ENCODE data around the gene SVEP1. TPM values are rescaled to one million over a fixed set of nuclear protein-coding genes. Genes with fewer than 3 reads are reported as not detected.

Gene SVEP1
- total RNA-seq, 3 donors from 2014 or later: 0.03 to 0.05 (median 0.05) TPM

DNA sequence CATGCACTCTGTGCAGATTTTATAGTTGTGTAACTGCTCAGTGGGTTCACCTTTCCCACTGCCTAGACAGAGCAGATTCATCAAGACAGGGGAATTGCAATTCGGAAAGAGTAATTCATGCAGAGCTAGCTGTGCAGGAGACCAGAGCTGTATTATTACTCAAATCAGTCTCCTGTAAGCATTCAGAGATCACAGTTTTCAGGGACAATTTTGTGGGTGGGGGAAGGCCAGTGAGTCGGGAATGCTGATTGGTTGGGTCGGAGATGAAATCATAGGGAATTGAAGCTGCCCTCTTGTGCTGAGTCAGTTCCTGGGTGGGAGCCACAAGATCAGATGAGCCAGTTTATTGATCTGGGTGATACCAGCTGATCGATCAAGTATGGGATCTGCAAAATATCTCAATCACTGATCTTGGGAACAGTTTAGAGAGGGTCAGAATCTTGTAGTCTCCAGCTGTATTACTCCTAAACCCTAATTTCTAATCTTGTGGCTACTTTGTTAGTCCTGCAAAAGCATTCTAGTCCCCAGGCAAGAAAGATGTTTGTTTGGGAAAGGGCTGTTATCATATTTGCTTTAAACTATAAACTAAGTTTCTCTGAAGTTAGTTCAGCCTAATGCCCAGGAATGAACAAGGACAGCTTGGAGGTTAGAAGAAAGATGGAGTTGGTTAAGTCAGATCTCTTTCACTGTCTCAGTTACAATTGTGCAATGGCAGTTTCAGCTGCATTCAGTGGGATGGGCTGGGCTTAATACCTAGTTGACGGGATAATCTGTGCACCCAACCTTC lies 12.7 kb upstream of the SVEP1 start:
- ATAC-seq (no peak), DNase-seq (no peak)
- H3K4me3 Mint-ChIP-seq: no peak overlapping the region
- H3K36me3 Mint-ChIP-seq (ENCODE audit: insufficient read depth): no peaks in the 10 kb centered on the region
- H3K4me1 Mint-ChIP-seq (ENCODE audit: low read depth): no peaks in the 10 kb centered on the region
- peaks cover 16% of the 10 kb centered on the region for H3K9me3 Mint-ChIP-seq
- no peaks in the 10 kb centered on the region for H3K27me3 Mint-ChIP-seq (ENCODE audit: low read depth)

DNA sequence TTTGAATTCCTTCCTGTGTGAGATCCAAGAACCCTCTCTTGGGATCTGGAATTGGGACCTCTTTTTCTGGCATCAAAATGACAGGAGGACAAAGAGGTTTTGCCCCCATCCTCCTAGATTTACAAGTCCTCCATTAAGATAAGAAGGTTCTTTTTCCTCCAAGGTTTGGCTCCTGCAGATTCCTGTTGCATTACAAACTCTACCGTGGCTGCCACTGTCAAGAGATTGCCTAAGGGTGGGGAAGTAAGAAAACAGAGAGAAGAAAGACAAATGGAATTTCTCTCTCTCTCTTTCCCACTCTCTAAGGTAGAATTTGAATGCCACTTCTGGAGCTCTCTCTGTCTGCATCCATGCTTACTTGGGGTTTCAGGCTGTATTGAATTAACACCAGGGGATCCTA lies 12.0 kb upstream of the SVEP1 start:
- Mint-ChIP-seq H3K27me3 (ENCODE audit: low read depth) (no peaks in the 10 kb centered on the region), H3K4me3 (no peak overlapping the region), H3K36me3 (ENCODE audit: insufficient read depth) (no peaks in the 10 kb centered on the region), H3K9me3 (peaks cover 16% of the 10 kb centered on the region), H3K4me1 (ENCODE audit: low read depth) (no peaks in the 10 kb centered on the region)
- DNase-seq (no peak), ATAC-seq (no peak)

- no peaks in the 10 kb centered on the region for H3K36me3 Mint-ChIP-seq (ENCODE audit: insufficient read depth)
- H3K27me3 Mint-ChIP-seq (ENCODE audit: low read depth): no peaks in the 10 kb centered on the region
- H3K9me3 Mint-ChIP-seq: peaks cover 16% of the 10 kb centered on the region
- no peak overlapping the region for H3K4me3 Mint-ChIP-seq
- H3K4me1 Mint-ChIP-seq (ENCODE audit: low read depth): no peaks in the 10 kb centered on the region
- DNase-seq: no peak
- ATAC-seq: no peak
Measured at GRCh38 chr9:110590816-110591215, 11.3 kb upstream of the SVEP1 start.

- H3K9me3 Mint-ChIP-seq: peaks cover 16% of the 10 kb centered on the region
- no peaks in the 10 kb centered on the region for H3K36me3 Mint-ChIP-seq (ENCODE audit: insufficient read depth)
- H3K4me3 Mint-ChIP-seq: no peak overlapping the region
- ATAC-seq (no peak), DNase-seq (no peak)
- no peaks in the 10 kb centered on the region for H3K27me3 Mint-ChIP-seq (ENCODE audit: low read depth)
- H3K4me1 Mint-ChIP-seq (ENCODE audit: low read depth): no peaks in the 10 kb centered on the region
Measured at GRCh38 chr9:110588296-110588695, 8.8 kb upstream of the SVEP1 start.

- Mint-ChIP-seq H3K4me3 (no peak overlapping the region), H3K36me3 (ENCODE audit: insufficient read depth) (no peaks in the 10 kb centered on the region), H3K27me3 (ENCODE audit: low read depth) (peaks cover 25% of the 10 kb centered on the region), H3K4me1 (ENCODE audit: low read depth) (no peaks in the 10 kb centered on the region), H3K9me3 (peaks cover 3% of the 10 kb centered on the region)
- DNase-seq (no peak), ATAC-seq (no peak)
Measured at GRCh38 chr9:110583237-110583636, 3.7 kb upstream of the SVEP1 start.

DNA sequence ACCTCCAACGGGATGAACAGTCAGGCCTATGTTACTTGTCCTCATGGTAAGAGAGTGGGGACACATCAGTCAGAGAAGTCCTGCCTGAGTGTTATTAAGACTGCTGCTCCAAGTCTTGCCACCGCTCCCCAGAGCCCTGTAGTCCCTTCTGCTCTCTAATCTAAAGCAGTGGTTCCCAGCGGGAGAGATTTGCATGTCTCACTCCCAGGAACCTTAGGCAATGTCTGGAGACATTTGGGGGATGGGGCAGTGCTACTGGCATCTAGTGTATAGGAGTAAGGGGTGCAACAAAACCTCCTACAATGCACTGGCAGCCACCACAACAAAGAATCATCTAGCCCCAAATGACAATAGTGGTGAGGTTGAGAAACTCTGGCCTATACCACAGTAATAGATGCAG lies 2.6 kb upstream of the SVEP1 start:
- no peak for DNase-seq
- Mint-ChIP-seq H3K4me1 (ENCODE audit: low read depth) (no peaks in the 10 kb centered on the region), H3K36me3 (ENCODE audit: insufficient read depth) (no peaks in the 10 kb centered on the region), H3K27me3 (ENCODE audit: low read depth) (peaks cover 34% of the 10 kb centered on the region), H3K4me3 (no peak overlapping the region), H3K9me3 (no peaks in the 10 kb centered on the region)
- no peak for ATAC-seq

- DNase-seq (no peak), ATAC-seq (no peak)
- Mint-ChIP-seq H3K9me3 (no peaks in the 10 kb centered on the region), H3K36me3 (ENCODE audit: insufficient read depth) (no peaks in the 10 kb centered on the region), H3K4me1 (ENCODE audit: low read depth) (no peaks in the 10 kb centered on the region), H3K27me3 (ENCODE audit: low read depth) (peaks cover 35% of the 10 kb centered on the region), H3K4me3 (no peak overlapping the region)
Measured at GRCh38 chr9:110580850-110581249, 1.3 kb upstream of the SVEP1 start.

DNA sequence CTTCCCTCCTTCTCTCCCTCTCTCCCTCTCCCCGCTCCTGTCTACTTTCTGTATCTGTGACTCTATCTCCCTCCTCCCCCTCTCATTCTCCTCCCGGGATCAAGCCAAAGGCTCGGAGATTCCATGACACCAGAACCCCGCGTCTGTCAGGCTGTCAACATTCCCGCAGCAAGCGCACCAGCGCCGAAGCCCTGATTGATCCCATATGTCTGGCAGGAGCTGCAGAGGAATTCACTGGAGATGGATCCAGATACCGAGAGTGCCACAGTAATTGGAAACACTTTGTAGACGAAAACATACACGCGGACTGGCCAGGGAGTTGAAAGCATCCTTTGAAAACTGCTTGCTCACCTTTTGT lies 300 bp upstream of the SVEP1 start:
- Mint-ChIP-seq H3K36me3 (ENCODE audit: insufficient read depth) (no peaks in the 10 kb centered on the region), H3K4me1 (ENCODE audit: low read depth) (no peaks in the 10 kb centered on the region), H3K27me3 (ENCODE audit: low read depth) (peaks cover 35% of the 10 kb centered on the region), H3K9me3 (no peaks in the 10 kb centered on the region), H3K4me3 (no peak overlapping the region)
- no peak for DNase-seq
- ATAC-seq: no peak

GRCh38 chr9:110578575-110579033 lies 937 bp downstream of the SVEP1 start:
- DNase-seq (no peak), ATAC-seq (no peak)
- Mint-ChIP-seq H3K27me3 (ENCODE audit: low read depth) (peaks cover 35% of the 10 kb centered on the region), H3K4me1 (ENCODE audit: low read depth) (no peaks in the 10 kb centered on the region), H3K36me3 (ENCODE audit: insufficient read depth) (no peaks in the 10 kb centered on the region), H3K4me3 (no peak overlapping the region), H3K9me3 (no peaks in the 10 kb centered on the region)

DNA sequence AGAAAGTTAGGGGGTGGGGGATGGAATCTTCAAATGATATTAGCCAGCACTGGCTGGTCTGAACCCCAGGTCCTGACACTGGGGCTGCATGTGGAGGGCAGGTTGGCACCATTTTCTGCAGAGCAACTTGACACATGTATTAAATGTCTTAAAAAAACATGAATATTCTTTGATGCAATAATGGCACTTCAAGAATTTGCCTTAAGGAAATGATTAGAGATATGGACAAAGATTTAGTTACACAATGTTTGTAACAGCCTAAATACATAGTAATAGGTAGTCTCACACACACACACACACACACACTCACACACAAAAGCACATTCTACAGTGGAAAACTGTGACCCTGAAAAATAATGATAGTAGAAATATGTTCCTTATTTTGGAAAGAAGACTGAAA lies 3.6 kb downstream of the SVEP1 start:
- H3K4me3 Mint-ChIP-seq: no peak overlapping the region
- H3K9me3 Mint-ChIP-seq: no peaks in the 10 kb centered on the region
- DNase-seq (no peak), ATAC-seq (no peak)
- H3K4me1 Mint-ChIP-seq (ENCODE audit: low read depth): no peaks in the 10 kb centered on the region
- H3K27me3 Mint-ChIP-seq (ENCODE audit: low read depth): peaks cover 34% of the 10 kb centered on the region
- H3K36me3 Mint-ChIP-seq (ENCODE audit: insufficient read depth): no peaks in the 10 kb centered on the region

DNA sequence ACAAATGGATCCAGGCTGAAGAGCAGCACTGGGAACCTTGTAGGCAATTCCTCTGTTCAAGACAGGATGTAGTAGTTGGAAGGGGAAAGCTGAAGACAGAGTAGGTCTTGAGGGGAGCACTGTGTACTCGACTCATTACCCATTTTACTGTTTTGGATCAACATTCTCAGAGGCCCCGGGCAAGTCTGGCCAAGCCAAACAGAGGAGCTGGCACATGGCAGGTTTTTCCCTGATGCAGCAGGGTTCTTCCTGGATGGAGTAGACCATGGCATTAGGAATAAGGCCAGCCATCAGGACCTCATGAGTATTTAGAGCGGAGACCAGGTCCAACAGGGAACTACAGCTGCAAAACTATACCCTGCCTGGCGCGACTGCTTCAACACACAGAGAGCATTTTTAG lies 4.4 kb downstream of the SVEP1 start:
- H3K9me3 Mint-ChIP-seq: no peaks in the 10 kb centered on the region
- H3K36me3 Mint-ChIP-seq (ENCODE audit: insufficient read depth): no peaks in the 10 kb centered on the region
- no peak for ATAC-seq
- no peak overlapping the region for H3K4me3 Mint-ChIP-seq
- no peaks in the 10 kb centered on the region for H3K4me1 Mint-ChIP-seq (ENCODE audit: low read depth)
- DNase-seq: no peak
- H3K27me3 Mint-ChIP-seq (ENCODE audit: low read depth): peaks cover 26% of the 10 kb centered on the region

GRCh38 chr9:110573305-110573704 lies 6.2 kb downstream of the SVEP1 start:
- ATAC-seq (no peak), DNase-seq (no peak)
- Mint-ChIP-seq H3K27me3 (ENCODE audit: low read depth) (peaks cover 11% of the 10 kb centered on the region), H3K4me1 (ENCODE audit: low read depth) (no peaks in the 10 kb centered on the region), H3K36me3 (ENCODE audit: insufficient read depth) (no peaks in the 10 kb centered on the region), H3K4me3 (no peak overlapping the region), H3K9me3 (no peaks in the 10 kb centered on the region)

DNA sequence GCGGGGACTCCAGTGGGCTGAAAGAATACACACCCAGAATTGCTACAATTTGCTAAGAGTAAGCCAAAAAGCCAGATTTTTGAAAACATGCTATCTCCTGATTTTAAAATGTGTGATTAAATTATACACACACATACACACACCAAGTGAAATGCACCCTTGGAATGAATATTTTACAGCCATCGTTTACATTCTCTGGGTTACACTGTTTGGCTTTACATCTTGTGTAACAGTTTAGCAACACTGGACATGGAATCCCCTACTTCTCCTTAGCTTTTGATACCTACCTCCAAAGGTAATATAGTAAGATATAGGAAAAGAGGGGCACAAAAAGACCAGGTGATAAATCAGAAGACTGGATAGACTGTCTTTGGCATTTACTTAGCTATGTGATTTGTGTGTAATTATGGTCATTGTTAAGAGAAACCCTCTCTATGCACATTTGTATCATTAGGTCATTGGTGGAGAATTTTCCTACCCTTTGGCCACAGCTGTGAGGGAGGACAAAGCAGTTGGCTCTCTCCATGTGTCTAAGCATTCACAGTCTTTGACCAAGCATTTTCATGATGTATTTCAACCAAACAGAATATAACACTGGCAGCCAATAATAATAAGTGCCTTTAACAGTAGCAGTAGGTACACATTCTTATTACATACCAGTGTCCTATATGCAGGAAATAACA lies 7.6 kb downstream of the SVEP1 start:
- no peaks in the 10 kb centered on the region for H3K36me3 Mint-ChIP-seq (ENCODE audit: insufficient read depth)
- ATAC-seq (no peak), DNase-seq (no peak)
- H3K27me3 Mint-ChIP-seq (ENCODE audit: low read depth): no peaks in the 10 kb centered on the region
- H3K4me3 Mint-ChIP-seq: no peak overlapping the region
- H3K9me3 Mint-ChIP-seq: no peaks in the 10 kb centered on the region
- H3K4me1 Mint-ChIP-seq (ENCODE audit: low read depth): no peaks in the 10 kb centered on the region

DNA sequence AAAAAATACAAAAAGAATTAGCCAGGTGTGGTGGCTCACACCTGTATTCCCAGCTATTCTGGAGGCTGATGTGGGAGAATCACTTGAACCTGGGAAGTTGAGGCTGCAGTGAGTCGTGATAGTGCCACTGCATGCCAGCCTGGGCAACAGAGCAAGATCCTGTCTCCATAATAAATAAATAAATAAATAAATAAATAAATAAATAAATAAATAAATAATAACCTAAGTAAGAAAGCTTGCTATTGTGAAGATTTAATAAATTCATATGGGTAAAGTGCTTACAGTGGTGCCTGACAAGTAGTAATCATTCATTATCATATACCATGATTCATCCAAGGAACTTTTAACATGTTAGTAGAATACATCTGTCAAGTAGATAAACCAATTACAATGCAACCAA lies 13.4 kb downstream of the SVEP1 start:
- H3K27me3 Mint-ChIP-seq (ENCODE audit: low read depth): no peaks in the 10 kb centered on the region
- DNase-seq (no peak), ATAC-seq (no peak)
- no peaks in the 10 kb centered on the region for H3K9me3 Mint-ChIP-seq
- no peaks in the 10 kb centered on the region for H3K4me1 Mint-ChIP-seq (ENCODE audit: low read depth)
- H3K36me3 Mint-ChIP-seq (ENCODE audit: insufficient read depth): no peaks in the 10 kb centered on the region
- no peak overlapping the region for H3K4me3 Mint-ChIP-seq

- ATAC-seq (no peak), DNase-seq (no peak)
- Mint-ChIP-seq H3K4me1 (ENCODE audit: low read depth) (no peaks in the 10 kb centered on the region), H3K9me3 (no peaks in the 10 kb centered on the region), H3K36me3 (ENCODE audit: insufficient read depth) (no peaks in the 10 kb centered on the region), H3K27me3 (ENCODE audit: low read depth) (no peaks in the 10 kb centered on the region), H3K4me3 (no peak overlapping the region)
Measured at GRCh38 chr9:110561826-110562225, 17.7 kb downstream of the SVEP1 start.

Data from activated T-cell treated with anti-CD3 and anti-CD28 coated beads, Interleukin-2, amount 50 U/mL, for 4 hours (primary cell).